Peyer's patch (tissue), 4 donors: ENCODE measurements around the gene CHEK1. TPM values are rescaled to one million over a fixed set of nuclear protein-coding genes. Genes with fewer than 3 reads are reported as not detected.
A peak's percentile ranks its signal among the peaks of the same experiment; 100 is the strongest.

ENCODE experiments used
- DNase-seq, 3 donors: peaks; one replicate each; pipeline ENCODE4 v3.0.0-alpha.2; 2017 to 2019
- H3K27ac ChIP-seq, 4 donors: fragments of 200-600 bp; sonication (generic); one replicate each; pipeline ENCODE4 v1.5.1; 2016 to 2019
- H3K27me3 ChIP-seq, 2 donors: fragments of 200-600 bp; sonication (generic); one replicate each; pipeline ENCODE4 v1.5.1; 2019
- H3K36me3 ChIP-seq, 3 donors: fragments of 200-600 bp; sonication (generic); one replicate each; pipeline ENCODE4 v1.5.1; 2016 to 2019
- H3K4me1 ChIP-seq, 4 donors: fragments of 200-600 bp; sonication (generic); one replicate each; pipeline ENCODE4 v1.5.1; 2016 to 2019
- H3K4me3 ChIP-seq, 4 donors: fragments of 200-600 bp; sonication (generic); 1 replicate in 3 of 4; 2 replicates in 1 of 4; pipeline ENCODE4 v1.5.1; 2016 to 2019; ENCODE audit warnings: mild to moderate bottlenecking in 1 of 4
- H3K9me3 ChIP-seq, 4 donors: fragments of 200-600 bp; sonication (generic); one replicate each; pipeline ENCODE4 v1.5.1; 2016 to 2019; ENCODE audit warnings: mild to moderate bottlenecking in 1 of 4
- POLR2A ChIP-seq, 2 donors: fragments of 450-650 bp; IDR thresholded peaks; one replicate each; pipeline ENCODE4 v1.5.1; 2017; ENCODE audit warnings: antibody characterized with exemption in 2 of 2, mild to moderate bottlenecking in 2 of 2, moderate library complexity in 2 of 2
- total RNA-seq, 4 donors: library from RNA; depleted of rRNA; stranded (reverse); fragments of >200 nt; gene quantifications; one replicate each; pipeline ENCODE4 v1.1.0, GENCODE V29; 2016
- TF ChIP-seq, protein P1 (sequence below), 6 experiments: fragments of 450-650 bp in 4 of 6; fragments of 200-600 bp in 2 of 6; sonication (generic) in 1 of 6; IDR thresholded peaks; one replicate each; pipeline ENCODE4 v1.5.1; 2017 to 2019; ENCODE audit warnings: antibody characterized with exemption in 6 of 6, mild to moderate bottlenecking in 3 of 6, moderate library complexity in 1 of 6

CHEK1 gene
- total RNA-seq, 4 donors from 2014 or later, result 4.2 to 13.2 (median 6.3) TPM

DNA sequence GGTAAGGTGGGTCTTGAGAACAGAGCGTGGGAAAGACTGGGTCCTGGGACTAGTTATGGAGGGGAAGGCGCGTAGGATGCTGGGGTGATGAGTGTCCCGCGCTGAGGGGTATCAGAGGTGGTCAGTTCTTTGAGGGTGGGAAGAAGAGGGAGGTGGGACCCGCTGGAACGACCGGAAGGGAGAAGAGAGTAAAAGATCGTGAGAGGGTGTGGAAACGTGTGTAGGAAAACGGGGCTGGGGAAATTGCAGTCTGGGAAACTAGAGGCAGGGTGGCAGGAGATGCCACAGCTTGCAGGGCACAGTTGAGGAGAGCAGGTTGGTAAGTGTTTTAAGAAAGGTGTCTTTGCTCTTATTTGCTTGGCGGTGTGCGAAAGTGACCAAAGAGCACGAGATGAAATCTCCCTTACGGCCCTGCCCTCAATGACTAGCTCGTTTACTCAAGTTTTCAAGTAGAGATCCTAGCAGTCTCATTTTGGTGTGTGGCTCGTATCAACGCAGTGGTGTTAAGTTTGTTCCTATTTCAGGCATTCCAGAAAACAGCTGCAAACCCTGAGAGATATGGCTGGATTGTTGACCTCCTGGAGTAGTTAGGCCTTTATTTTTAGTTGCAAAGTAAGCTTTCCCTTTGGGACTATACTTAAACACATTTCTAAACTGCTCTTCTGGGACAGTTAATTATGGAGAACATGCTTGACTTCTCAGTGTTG lies 31.7 kb upstream of the CHEK1 start:
- Histone ChIP-seq H3K4me3 (peak overlapping the region; percentile 67 to 98 (median 85)), H3K36me3 (peaks cover 0 to 20% (median 0%) of the 10 kb centered on the region in 3 donors)

DNA sequence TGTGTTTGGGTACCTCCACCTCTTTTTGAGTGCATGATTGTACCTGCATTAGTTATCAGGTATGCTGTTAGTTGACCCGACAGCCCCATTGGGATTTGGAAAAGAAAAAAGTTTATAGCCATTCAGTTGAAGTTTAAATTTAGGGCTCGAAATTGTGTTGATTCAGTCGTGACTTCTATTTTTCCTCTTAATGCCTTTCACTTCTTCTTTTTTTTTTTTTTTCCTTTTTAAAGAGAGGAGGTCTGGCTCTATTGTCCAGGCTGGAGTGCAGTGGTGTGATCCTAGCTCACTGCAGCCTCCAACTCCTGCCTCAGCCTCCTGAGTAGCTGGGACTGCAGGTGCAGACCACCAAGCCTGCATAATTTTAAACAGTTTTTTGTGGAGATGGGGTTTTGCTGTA lies 30.0 kb upstream of the CHEK1 start:
- Histone ChIP-seq H3K4me3 (no peak overlapping the region), H3K9me3 (no peaks in the 10 kb centered on the region), H3K27me3 (no peaks in the 10 kb centered on the region), H3K4me1 (peaks cover 0 to 30% (median 3%) of the 10 kb centered on the region in 4 donors), H3K27ac (no peak overlapping the region), H3K36me3 (peaks cover 0 to 35% (median 0%) of the 10 kb centered on the region in 3 donors)
- DNase-seq, result no peak
- TF ChIP-seq POLR2A (IDR thresholded peaks at IDR 0.05), result no peak
- TF ChIP-seq, protein P1, sequence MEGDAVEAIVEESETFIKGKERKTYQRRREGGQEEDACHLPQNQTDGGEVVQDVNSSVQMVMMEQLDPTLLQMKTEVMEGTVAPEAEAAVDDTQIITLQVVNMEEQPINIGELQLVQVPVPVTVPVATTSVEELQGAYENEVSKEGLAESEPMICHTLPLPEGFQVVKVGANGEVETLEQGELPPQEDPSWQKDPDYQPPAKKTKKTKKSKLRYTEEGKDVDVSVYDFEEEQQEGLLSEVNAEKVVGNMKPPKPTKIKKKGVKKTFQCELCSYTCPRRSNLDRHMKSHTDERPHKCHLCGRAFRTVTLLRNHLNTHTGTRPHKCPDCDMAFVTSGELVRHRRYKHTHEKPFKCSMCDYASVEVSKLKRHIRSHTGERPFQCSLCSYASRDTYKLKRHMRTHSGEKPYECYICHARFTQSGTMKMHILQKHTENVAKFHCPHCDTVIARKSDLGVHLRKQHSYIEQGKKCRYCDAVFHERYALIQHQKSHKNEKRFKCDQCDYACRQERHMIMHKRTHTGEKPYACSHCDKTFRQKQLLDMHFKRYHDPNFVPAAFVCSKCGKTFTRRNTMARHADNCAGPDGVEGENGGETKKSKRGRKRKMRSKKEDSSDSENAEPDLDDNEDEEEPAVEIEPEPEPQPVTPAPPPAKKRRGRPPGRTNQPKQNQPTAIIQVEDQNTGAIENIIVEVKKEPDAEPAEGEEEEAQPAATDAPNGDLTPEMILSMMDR (IDR thresholded peaks at IDR 0.05), result no peak

More for the DNA sequence above, 31.7 kb upstream of the CHEK1 start:
- H3K9me3 ChIP-seq, result no peaks in the 10 kb centered on the region
- TF ChIP-seq, protein P1 (IDR thresholded peaks at IDR 0.05), result no peak
- no peak for TF ChIP-seq POLR2A (IDR thresholded peaks at IDR 0.05)
- peaks cover 0 to 30% (median 3%) of the 10 kb centered on the region in 4 donors for H3K4me1 ChIP-seq
- no peaks in the 10 kb centered on the region for H3K27me3 ChIP-seq
- peak overlapping the region; percentile 75 to 96 (median 78) for H3K27ac ChIP-seq
- DNase-seq, result no peak

DNA sequence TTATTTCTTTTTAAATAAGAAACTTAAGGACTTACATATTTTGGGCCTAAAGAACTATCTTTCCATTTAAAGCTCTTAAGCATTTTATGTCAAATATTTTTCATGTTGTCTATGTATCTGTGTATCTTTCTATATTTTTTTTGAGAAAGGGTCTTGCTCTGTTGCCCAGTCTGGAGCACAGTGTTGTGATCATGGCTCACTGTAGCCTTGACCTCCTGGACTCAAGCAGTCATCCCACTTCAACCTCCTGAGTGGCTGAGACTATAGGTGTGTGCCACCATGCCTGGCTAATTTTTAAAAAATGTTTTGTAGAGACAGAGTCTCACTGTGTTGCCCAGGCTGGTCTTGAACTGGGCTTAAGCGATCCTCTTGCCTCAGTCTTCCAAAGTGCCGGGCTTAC lies 24.3 kb upstream of the CHEK1 start:
- no peaks in the 10 kb centered on the region for H3K27me3 ChIP-seq
- H3K4me1 ChIP-seq, result no peaks in the 10 kb centered on the region
- no peaks in the 10 kb centered on the region for H3K9me3 ChIP-seq
- TF ChIP-seq, protein P1 (IDR thresholded peaks at IDR 0.05), result no peak
- TF ChIP-seq POLR2A (IDR thresholded peaks at IDR 0.05), result no peak
- peaks cover 0 to 90% (median 0%) of the 10 kb centered on the region in 3 donors for H3K36me3 ChIP-seq
- no peak for DNase-seq
- H3K27ac ChIP-seq, result no peak overlapping the region
- no peak overlapping the region for H3K4me3 ChIP-seq

DNA sequence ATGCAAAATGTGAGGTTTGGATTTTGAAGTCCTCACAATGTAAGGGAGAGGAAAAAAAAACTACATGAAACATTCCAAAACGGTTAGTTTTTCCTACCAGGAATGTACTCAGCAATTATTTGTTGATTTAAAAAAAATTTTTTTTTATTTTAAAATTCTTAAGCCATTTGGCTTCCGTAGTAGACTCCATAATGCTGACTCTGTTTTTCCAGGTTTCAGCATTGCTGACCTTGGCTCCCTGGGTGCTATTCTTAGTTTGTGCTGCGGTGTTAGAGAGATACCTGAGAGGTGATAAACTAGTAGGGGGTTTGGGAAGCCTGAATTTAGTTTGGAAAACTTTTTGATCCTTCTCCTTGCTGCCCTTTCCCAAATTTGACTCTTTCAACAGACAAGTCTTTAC lies 21.8 kb upstream of the CHEK1 start:
- no peak for DNase-seq
- Histone ChIP-seq H3K27me3 (no peaks in the 10 kb centered on the region), H3K9me3 (no peaks in the 10 kb centered on the region), H3K27ac (no peak overlapping the region), H3K4me3 (no peak overlapping the region), H3K4me1 (no peaks in the 10 kb centered on the region), H3K36me3 (peaks cover 0 to 96% (median 0%) of the 10 kb centered on the region in 3 donors)
- TF ChIP-seq, protein P1 (IDR thresholded peaks at IDR 0.05), result no peak
- no peak for TF ChIP-seq POLR2A (IDR thresholded peaks at IDR 0.05)

DNA sequence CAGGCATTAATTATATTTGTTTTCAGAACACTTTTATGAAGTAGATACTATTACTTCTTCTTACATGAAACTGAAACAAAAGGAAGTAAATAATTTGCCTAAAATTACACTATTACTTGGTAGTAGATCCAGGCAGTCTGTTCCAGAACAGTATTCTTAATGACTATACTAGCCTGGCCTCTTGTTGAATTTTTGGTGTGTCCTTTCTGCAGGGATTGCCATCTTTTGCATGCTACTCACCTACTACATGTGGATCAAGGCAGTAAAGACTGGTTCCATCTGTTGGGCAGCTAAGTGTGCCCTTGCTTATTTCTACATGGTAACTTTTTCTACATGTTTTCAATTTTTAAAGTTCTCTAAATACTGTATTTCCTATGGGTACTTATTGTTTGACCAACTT lies 19.5 kb upstream of the CHEK1 start:
- H3K36me3 ChIP-seq, result peaks cover 0 to 99% (median 0%) of the 10 kb centered on the region in 3 donors
- DNase-seq, result no peak
- H3K27me3 ChIP-seq, result no peaks in the 10 kb centered on the region
- H3K4me1 ChIP-seq, result no peaks in the 10 kb centered on the region
- TF ChIP-seq, protein P1 (IDR thresholded peaks at IDR 0.05), result no peak
- no peak for TF ChIP-seq POLR2A (IDR thresholded peaks at IDR 0.05)
- no peak overlapping the region for H3K27ac ChIP-seq
- H3K4me3 ChIP-seq, result no peak overlapping the region
- H3K9me3 ChIP-seq, result no peaks in the 10 kb centered on the region
